ENCODE data around the gene HRAS. TPM values are rescaled to one million over a fixed set of nuclear protein-coding genes. Genes with fewer than 3 reads are reported as not detected.

Gene HRAS
- total RNA-seq, 1 experiment from 2014 or later: 47.2 TPM

GRCh38 chr11:539971-540481 is 4.7 kb upstream of the HRAS start:
- H3K9me3 ChIP-seq (ENCODE audit: insufficient read depth, low read depth): no peaks in the 10 kb centered on the region
- no peaks in the 10 kb centered on the region for H3K9me2 ChIP-seq (ENCODE audit: insufficient read depth)
- TF ChIP-seq EZH2 (IDR thresholded peaks at IDR 0.05; ENCODE audit: low read depth) (no peak), CTCF (conservative IDR thresholded peaks at IDR 0.05) (no peak)
- no peak overlapping the region for H2AFZ ChIP-seq
- no peak for DNase-seq
- BruUV-seq (replicated peaks): no TSS peak
- no peak overlapping the region for H3K27ac ChIP-seq
- no peaks in the 10 kb centered on the region for H3K4me1 ChIP-seq (replicated peaks; ENCODE audit: insufficient read depth)
- no peaks in the 10 kb centered on the region for H3K27me3 ChIP-seq (ENCODE audit: insufficient read depth, low read depth)
- H3K79me2 ChIP-seq (ENCODE audit: low read depth): no peaks in the 10 kb centered on the region
- peaks cover 8% of the 10 kb centered on the region for H3F3A ChIP-seq (ENCODE audit: insufficient read depth, low read depth)
- ChIA-PET CTCF (no interaction called here), POLR2A (ENCODE audit: unreplicated experiment) (no interaction called here)
- no peak overlapping the region for H3K4me3 ChIP-seq
- H3K36me3 ChIP-seq (ENCODE audit: low read depth): no peaks in the 10 kb centered on the region
- intact Hi-C loops (cut with micrococcal nuclease; ENCODE audit: unreplicated experiment): no loop called here
- H3K4me2 ChIP-seq: no peak overlapping the region
- no peaks in the 10 kb centered on the region for H4K20me1 ChIP-seq (ENCODE audit: insufficient read depth)

DNA sequence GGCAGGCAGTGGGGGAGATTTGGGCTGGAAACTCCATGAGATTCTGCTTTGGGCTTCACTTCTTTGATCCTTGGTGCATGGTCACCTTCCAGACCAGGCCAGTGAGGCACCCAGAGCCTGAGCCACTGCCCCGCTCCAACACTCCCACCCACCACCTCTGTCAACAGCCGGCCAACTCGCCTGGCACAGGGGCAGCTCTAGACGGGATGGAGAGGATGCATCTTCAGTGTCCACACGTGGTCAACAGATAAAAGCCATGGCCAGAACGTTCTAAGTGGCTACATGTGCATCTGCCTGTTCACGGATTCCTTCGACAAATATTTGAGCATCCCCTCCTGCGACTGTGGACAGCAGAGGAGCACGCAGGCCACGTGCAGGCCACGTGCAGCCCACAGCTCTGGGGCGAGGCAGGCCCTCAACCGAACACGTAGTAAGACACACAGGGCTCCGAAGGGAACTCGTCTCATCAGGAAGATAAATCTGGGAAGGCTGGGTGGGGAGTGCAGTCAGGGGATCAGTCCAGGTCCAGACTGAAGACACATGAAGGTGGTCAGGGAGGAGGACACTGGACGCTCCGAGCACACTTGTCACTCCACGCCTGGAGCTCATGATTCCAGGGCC is 3.2 kb upstream of the HRAS start:
- Histone ChIP-seq H3K4me2 (peak overlapping the region; percentile 85; the same call in 1 of the 2 replicates), H3K4me3 (no peak overlapping the region), H3K9me3 (ENCODE audit: insufficient read depth, low read depth) (no peaks in the 10 kb centered on the region), H3K27me3 (ENCODE audit: insufficient read depth, low read depth) (no peaks in the 10 kb centered on the region), H2AFZ (no peak overlapping the region), H3K27ac (no peak overlapping the region), H3K36me3 (ENCODE audit: low read depth) (no peaks in the 10 kb centered on the region), H3F3A (ENCODE audit: insufficient read depth, low read depth) (peaks cover 8% of the 10 kb centered on the region), H3K79me2 (ENCODE audit: low read depth) (0 out of 2 replicates have a peak, but pooled peaks cover 3% of the 10 kb centered on the region), H3K9me2 (ENCODE audit: insufficient read depth) (no peaks in the 10 kb centered on the region), H3K4me1 (replicated peaks; ENCODE audit: insufficient read depth) (no peaks in the 10 kb centered on the region), H4K20me1 (ENCODE audit: insufficient read depth) (no peaks in the 10 kb centered on the region)
- POLR2A ChIA-PET (ENCODE audit: unreplicated experiment): no interaction called here
- CTCF ChIA-PET: no interaction called here
- DNase-seq: no peak
- no TSS peak for BruUV-seq (replicated peaks)
- intact Hi-C loops (cut with micrococcal nuclease; ENCODE audit: unreplicated experiment): no loop called here
- no peak for TF ChIP-seq EZH2 (IDR thresholded peaks at IDR 0.05; ENCODE audit: low read depth)
- TF ChIP-seq CTCF (conservative IDR thresholded peaks at IDR 0.05): no peak

- Histone ChIP-seq H3K9me3 (ENCODE audit: insufficient read depth, low read depth) (no peaks in the 10 kb centered on the region), H3K27me3 (ENCODE audit: insufficient read depth, low read depth) (no peaks in the 10 kb centered on the region), H3K4me3 (peak overlapping the region; percentile 64), H2AFZ (peak overlapping the region; percentile 48; the same call in 1 of the 2 replicates), H3K9me2 (ENCODE audit: insufficient read depth) (no peaks in the 10 kb centered on the region), H3K27ac (no peak overlapping the region), H3F3A (ENCODE audit: insufficient read depth, low read depth) (peaks cover 8% of the 10 kb centered on the region), H3K79me2 (ENCODE audit: low read depth) (0 out of 2 replicates have a peak, but pooled peaks cover 3% of the 10 kb centered on the region), H3K4me2 (peak overlapping the region; percentile 85), H3K4me1 (replicated peaks; ENCODE audit: insufficient read depth) (no peaks in the 10 kb centered on the region), H3K36me3 (ENCODE audit: low read depth) (no peaks in the 10 kb centered on the region), H4K20me1 (ENCODE audit: insufficient read depth) (no peaks in the 10 kb centered on the region)
- CTCF ChIA-PET: no interaction called here
- no peak for TF ChIP-seq EZH2 (IDR thresholded peaks at IDR 0.05; ENCODE audit: low read depth)
- TF ChIP-seq CTCF (conservative IDR thresholded peaks at IDR 0.05): no peak
- POLR2A ChIA-PET (ENCODE audit: unreplicated experiment): no interaction called here
- no TSS peak for BruUV-seq (replicated peaks)
- DNase-seq: no peak
- intact Hi-C loops (cut with micrococcal nuclease; ENCODE audit: unreplicated experiment): loop anchor here (2.0 kb wide), 1 partner anchor 31 kb away; the partner anchor contains the start of gene RNH1
Measured at GRCh38 chr11:537622-538430, 2.5 kb upstream of the HRAS start.
